ENCODE results near the gene TSPEAR.
"Not testable (repeated sequence)": the region's sequence is repeated elsewhere in the genome, so short reads cannot be mapped to it uniquely, and the experiment has no call there.

The TSPEAR gene

DNA sequence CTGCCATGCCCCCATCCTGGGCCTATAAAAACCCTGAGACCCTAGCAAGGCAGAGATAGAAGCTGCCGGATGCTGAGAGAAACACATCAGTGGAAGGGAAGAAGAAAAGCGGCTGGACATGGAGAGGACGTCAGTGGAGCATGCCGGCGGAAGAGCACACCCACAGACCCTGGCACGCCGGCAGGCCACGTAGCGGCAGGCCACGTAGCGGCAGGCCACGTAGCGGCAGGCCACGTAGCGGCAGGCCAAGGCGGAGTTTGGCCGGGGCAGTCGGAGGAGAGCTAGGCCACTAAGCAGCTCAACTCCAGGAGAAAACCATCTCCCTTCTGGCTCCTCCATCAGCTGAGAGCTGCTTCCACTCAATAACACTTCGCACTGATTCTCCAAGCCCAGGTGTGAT, 221.0 kb downstream of the TSPEAR start:
- Histone ChIP-seq H3K9ac (ENCODE audit: low read depth, low read length) (no peak overlapping the region), H3K36me3 (ENCODE audit: insufficient read depth, low read length) (no peaks in the 10 kb centered on the region; the same call in none of the 2 replicates), H3K4me1 (ENCODE audit: insufficient read depth, low read length) (no peaks in the 10 kb centered on the region), H3K9me3 (ENCODE audit: control insufficient read depth, insufficient read depth, low read length) (peaks cover 43% of the 10 kb centered on the region)

DNA sequence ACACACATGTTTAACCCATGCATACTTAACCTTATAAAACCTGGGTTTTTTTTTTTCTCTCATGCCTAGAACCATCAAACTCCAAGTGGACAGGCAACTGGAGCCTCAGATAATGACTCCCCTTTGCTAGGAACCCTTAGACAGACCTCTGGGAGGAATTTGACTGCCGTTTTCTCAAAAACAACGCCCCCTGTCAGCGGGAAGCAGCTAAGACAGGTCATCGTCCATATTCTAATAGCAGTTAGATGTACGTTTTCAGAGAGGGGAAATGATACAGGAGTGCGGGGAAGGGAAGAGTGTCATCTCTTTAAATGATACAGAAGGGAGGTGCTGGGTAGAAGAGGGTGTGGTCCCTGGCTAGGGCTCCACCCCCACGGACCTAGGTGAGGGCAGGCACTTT, 221.4 kb downstream of the TSPEAR start:
- Histone ChIP-seq H3K9me3 (ENCODE audit: control insufficient read depth, insufficient read depth, low read length) (peaks cover 43% of the 10 kb centered on the region), H3K4me1 (ENCODE audit: insufficient read depth, low read length) (no peaks in the 10 kb centered on the region), H3K36me3 (ENCODE audit: insufficient read depth, low read length) (no peaks in the 10 kb centered on the region; the same call in none of the 2 replicates), H3K9ac (ENCODE audit: low read depth, low read length) (no peak overlapping the region)

DNA sequence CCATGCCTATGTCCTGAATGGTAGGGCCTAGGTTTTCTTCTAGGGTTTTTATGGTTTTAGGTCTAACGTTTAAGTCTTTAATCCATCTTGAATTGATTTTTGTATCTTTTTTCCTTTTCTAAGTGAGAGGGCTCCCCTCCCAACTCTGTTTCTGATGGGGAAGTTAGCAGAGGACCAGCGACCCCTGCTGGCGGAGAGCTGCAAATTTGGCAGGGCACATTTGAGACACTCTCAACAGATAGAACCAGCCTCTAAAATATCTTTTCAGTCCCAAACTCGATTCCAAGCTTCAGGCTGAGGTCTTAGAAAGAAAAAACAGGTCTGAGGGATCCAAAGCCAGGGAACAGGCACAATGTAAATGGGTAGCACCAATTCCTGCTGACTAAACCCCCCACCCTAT, 223.5 kb downstream of the TSPEAR start:
- no peaks in the 10 kb centered on the region for H3K4me1 ChIP-seq (ENCODE audit: insufficient read depth, low read length)
- H3K9me3 ChIP-seq (ENCODE audit: control insufficient read depth, insufficient read depth, low read length) = peaks cover 30% of the 10 kb centered on the region
- no peaks in the 10 kb centered on the region; the same call in none of the 2 replicates for H3K36me3 ChIP-seq (ENCODE audit: insufficient read depth, low read length)
- H3K9ac ChIP-seq (ENCODE audit: low read depth, low read length) = no peak overlapping the region; the same call in 1 of the 2 replicates

DNA sequence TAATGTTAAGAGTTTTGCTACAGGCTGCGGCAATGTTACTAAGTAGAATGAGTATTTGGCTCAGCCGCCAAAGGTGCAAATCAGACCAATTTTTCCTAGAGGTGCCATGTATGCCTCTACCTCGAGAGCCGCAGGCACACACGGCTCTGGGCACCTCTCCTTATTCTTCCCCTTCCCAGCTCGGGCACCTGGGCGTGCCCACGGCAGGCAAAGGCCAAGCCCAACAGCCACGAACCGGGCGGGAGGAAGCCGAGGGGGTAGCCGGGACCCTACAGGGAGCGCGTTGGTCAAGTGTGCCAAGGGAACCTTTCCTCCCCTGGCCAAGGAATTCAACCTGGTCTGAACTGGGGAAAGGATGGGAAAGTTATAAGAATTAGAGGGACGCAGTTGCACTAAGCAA, 225.1 kb downstream of the TSPEAR start:
- H3K9me3 ChIP-seq (ENCODE audit: control insufficient read depth, insufficient read depth, low read length) = peaks cover 16% of the 10 kb centered on the region
- no peaks in the 10 kb centered on the region; the same call in 1 of the 2 replicates for H3K36me3 ChIP-seq (ENCODE audit: insufficient read depth, low read length)
- peak overlapping the region; percentile 80; the same call in 1 of the 2 replicates for H3K9ac ChIP-seq (ENCODE audit: low read depth, low read length)
- H3K4me1 ChIP-seq (ENCODE audit: insufficient read depth, low read length) = no peaks in the 10 kb centered on the region

DNA sequence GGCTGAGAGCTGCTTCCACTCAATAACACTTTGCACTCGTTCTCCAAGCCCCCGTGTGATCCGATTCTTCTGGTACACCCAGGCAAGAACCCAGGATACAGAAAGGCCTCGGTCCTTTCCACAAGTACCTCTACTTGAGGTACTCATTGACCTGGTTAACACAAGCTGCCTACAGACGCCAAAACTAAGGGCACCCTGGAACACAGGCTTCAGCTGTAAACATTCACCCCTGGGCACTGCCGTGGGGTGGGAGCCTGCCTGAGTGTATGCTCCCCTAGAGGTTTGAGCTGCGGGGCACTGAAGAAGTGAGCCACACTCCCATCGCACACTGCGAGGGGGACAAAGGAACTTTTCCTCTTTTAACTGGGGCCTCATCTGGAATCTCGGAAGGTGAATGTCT, 225.6 kb downstream of the TSPEAR start:
- H3K36me3 ChIP-seq (ENCODE audit: insufficient read depth, low read length) = no peaks in the 10 kb centered on the region; the same call in 1 of the 2 replicates
- no peaks in the 10 kb centered on the region for H3K4me1 ChIP-seq (ENCODE audit: insufficient read depth, low read length)
- peaks cover 16% of the 10 kb centered on the region for H3K9me3 ChIP-seq (ENCODE audit: control insufficient read depth, insufficient read depth, low read length)
- H3K9ac ChIP-seq (ENCODE audit: low read depth, low read length) = peak overlapping the region; percentile 80

DNA sequence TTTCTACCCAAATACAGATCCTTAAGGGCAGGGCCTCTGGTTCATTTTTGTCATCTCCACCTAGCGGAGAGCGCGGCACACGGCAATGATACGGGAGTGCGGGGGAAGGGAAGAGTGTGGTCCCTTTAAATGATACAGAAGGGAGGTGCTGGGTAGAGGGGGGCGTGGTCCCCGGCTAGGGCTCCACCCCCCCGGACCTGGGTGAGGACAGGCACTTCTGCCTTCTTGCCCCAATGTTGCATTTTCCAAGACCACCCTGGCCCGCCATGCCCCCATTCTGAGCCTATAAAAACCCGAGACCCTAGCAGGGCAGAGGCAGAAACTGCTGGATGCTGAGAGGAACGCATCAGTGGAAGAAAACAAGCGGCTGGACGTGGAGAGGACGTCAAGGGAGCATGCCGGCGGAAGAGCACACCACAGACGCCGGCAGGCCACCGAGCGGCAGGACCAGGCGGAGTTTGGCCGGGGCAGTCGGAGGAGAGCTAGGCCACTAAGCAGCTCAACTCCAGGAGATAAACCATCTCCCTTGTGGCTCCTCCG, 226.0 kb downstream of the TSPEAR start:
- Histone ChIP-seq H3K36me3 (ENCODE audit: insufficient read depth, low read length) (no peaks in the 10 kb centered on the region; the same call in 1 of the 2 replicates), H3K9me3 (ENCODE audit: control insufficient read depth, insufficient read depth, low read length) (peaks cover 16% of the 10 kb centered on the region), H3K4me1 (ENCODE audit: insufficient read depth, low read length) (no peaks in the 10 kb centered on the region), H3K9ac (ENCODE audit: low read depth, low read length) (peak overlapping the region; percentile 80; the same call in 1 of the 2 replicates)

DNA sequence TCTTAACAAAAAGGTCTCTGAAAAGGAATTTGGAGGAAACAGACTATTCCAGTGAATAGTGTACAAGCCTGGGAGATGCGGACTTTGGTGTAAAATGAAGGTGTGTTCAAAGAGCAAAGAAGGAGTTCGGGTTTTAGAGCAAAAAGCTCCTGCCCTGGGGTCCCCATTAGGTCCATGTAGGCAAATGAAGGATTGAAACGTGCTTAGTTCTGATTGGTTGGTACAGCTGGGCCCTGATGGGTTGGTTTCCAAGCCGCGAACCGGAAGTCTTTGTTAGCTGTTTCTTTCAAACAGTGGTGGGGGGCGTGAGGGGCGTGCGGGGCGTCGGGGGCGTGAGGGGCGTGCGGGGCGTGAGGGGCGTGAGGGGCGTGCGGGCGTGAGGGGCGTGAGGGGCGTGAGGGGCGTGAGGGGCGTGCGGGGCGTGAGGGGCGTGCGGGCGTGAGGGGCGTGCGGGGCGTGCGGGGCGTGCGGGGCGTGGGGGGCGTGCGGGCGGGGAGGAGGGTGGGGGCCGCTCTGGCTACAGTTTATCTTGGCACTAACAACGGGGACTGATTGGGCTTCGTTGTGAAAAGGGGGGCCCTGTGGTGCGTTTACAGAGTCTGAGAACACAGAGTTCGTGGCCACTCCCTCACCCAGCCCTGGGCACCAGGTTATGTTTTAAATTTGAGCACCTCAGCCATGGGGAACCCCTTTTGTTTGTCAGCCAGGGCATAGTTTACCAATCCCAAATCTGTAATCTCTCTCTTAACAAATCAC, 226.7 kb downstream of the TSPEAR start:
- Histone ChIP-seq H3K9me3 (ENCODE audit: control insufficient read depth, insufficient read depth, low read length) (peaks cover 15% of the 10 kb centered on the region), H3K36me3 (ENCODE audit: insufficient read depth, low read length) (no peaks in the 10 kb centered on the region; the same call in 1 of the 2 replicates), H3K9ac (ENCODE audit: low read depth, low read length) (peak overlapping the region; percentile 80; the same call in 1 of the 2 replicates), H3K4me1 (ENCODE audit: insufficient read depth, low read length) (no peaks in the 10 kb centered on the region)

DNA sequence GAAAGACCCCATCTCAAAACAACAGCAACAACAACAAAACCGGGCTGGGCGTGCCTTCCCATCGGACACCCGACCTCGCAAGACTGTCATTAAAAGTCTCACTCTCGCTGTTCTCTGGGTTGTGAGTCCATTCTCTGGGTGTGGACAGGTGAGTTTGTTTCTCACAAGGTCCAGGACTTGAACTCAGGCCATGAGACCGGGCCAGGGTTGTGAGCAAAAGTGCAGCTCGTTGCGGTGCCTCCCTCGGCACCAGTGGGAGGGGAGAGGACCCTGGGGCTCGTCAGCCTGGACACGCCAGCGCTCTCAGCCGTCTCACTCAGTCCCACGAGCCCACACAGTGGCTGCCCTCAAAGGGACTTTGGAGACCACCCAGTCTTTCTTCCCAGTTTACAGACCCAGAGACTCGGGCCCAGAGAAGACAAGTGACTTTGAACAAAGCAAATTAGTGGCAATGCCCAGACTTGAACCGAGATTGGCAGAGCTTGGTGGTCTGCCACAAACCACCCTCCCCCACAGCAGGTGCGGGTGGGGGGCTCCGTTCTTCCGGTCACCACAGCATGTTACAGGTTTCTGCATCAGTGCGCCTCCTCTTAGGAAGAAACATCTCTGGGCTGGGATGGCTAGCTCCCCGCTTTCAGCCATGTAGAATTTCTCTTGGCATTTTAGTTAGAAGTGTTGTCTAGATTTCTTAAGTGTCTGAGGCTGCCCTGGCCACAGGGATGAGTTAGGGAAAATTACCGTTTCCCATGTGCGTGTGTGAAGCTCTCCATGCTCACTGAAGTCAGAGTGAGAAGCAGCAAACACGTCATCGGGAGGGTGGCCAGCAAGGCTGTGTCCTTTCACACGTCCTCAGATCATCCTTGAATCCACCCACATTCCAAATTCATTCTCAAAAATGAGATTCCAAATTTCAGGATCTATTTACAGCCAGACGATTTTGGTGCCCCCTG, 227.8 kb downstream of the TSPEAR start:
- Histone ChIP-seq H3K4me1 (ENCODE audit: insufficient read depth, low read length) (no peaks in the 10 kb centered on the region), H3K9me3 (ENCODE audit: control insufficient read depth, insufficient read depth, low read length) (peaks cover 7% of the 10 kb centered on the region), H3K36me3 (ENCODE audit: insufficient read depth, low read length) (no peaks in the 10 kb centered on the region; the same call in 1 of the 2 replicates), H3K9ac (ENCODE audit: low read depth, low read length) (no peak overlapping the region)

DNA sequence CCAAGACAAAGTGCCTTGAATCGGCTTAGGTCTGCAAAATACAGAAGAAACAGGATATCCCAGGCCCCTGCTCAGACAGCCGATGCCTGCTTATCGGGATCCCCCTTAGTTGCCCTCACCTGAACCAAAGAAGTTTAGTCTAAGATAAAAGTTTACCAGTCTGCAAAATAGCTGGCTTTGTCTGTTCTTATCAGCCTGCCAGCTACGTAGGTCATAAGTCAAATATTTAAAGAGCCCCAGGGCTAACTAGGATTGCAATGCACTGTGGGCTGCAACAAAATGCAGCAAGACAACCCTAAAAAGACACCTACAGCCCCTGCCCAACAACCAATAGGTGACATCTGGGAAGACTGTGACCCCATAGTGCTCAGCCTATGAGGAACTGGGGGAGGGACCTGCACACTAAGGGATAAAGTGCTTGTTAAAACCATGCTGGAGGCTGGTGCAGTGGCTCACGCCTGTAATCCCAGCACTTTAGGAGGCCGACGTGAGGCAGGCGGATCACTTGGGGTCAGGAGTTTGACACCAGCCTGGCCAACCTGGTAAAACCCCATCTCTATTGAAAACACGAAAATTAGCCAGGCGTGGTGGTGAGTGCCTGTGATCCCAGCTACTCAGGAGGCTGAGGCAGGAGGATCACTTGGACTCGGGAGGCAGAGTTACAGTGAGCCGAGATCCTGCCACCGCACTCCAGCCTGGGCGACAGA, 228.6 kb downstream of the TSPEAR start:
- Histone ChIP-seq H3K36me3 (ENCODE audit: insufficient read depth, low read length) (no peaks in the 10 kb centered on the region), H3K9me3 (ENCODE audit: control insufficient read depth, insufficient read depth, low read length) (no peaks in the 10 kb centered on the region), H3K4me1 (ENCODE audit: insufficient read depth, low read length) (no peaks in the 10 kb centered on the region), H3K9ac (ENCODE audit: low read depth, low read length) (no peak overlapping the region)

DNA sequence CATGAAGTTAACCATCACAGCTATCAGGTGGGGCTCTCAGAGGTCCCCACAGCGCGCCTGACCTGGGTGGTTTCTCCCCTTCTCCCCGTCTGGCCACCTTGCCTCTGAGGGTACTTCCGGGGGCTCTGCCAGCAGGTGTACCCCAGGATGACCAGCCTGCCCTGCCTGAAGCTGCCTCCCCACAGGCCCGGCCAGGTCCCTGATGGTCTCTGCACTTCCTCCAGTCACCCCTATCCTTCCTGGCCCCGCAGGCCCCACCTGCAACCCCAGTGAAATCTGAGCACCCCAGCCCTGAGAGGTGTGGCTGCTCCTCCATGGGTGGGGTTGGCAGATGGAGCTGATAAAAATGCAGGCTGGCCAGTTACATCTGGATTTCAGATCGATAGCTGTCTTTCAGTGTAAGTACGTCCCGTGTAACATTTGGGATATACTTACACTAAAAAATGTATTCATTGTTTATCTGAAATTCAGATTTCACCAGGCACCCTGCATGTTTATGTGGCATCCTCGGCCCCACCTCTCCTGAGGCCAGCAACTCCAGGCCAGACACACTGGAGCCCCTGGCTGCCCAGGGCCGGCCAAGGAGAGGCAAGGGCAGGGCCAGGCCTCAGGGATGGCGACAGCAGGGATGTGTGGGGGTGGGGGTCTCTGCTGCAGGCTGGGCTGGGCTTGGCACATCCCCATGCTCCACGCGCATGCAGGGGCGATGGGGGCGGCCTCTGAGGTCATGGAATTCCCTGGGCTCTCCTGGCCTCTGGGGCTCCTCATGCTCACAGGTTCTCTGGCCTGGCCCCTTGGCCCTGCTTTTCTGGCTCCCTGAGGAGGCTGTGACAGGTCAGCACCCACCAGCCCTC, 230.9 kb downstream of the TSPEAR start:
- Histone ChIP-seq H3K36me3 (ENCODE audit: insufficient read depth, low read length) (no peaks in the 10 kb centered on the region), H3K9me3 (ENCODE audit: control insufficient read depth, insufficient read depth, low read length) (no peaks in the 10 kb centered on the region), H3K4me1 (ENCODE audit: insufficient read depth, low read length) (no peaks in the 10 kb centered on the region), H3K9ac (ENCODE audit: low read depth, low read length) (no peak overlapping the region)

DNA sequence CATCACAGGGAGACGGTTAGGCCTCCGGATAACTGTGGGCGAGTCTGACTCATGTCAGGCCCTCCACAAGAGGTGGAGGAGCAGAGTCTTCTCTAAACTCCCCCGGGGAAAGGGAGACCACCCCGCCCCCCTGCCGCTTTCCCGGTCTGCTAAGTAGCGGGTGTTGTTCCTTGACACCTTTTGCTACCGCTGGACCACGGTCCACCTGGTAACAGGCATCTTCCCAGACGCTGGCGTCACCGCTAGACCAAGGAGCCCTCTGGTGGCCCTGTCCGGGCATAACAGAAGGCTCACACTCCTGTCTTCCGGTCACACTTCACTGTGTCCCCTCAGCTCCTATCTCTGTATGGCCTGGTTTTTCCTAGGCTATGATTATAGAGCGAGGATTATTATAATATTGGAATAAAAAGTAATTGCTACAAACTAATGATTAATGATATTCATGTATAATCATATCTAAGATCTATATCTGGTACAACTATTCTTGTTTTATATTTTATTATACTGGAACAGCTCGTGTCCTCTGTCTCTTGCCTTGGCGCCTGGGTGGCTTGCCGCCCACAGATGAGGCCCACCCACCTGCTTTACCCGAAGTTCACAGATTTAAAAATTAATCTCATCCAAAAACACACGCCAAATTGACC, 231.7 kb downstream of the TSPEAR start:
- not testable (repeated sequence) for H3K36me3 ChIP-seq (ENCODE audit: insufficient read depth, low read length); H3K9me3 ChIP-seq (ENCODE audit: control insufficient read depth, insufficient read depth, low read length); H3K4me1 ChIP-seq (ENCODE audit: insufficient read depth, low read length); H3K9ac ChIP-seq (ENCODE audit: low read depth, low read length)

DNA sequence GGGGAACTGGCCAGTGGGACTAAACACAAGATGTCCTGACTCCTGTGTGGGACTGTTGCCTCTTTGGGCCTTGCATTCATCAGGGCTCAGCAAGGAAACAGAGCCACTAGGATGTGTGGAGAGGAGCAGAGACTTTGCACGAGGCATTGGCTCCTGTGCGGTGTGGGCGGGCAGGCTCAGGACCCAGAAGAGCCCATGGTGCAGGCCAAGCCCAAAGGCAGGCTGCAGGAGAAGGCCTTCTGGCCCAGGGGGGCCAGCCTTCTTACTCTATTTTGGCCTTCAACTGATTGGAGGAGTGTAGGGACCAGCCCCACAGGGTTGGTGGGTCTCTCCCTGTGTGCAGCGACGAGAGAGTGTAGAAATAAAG, 232.6 kb downstream of the TSPEAR start:
- Histone ChIP-seq H3K9ac (ENCODE audit: low read depth, low read length) (no peak overlapping the region), H3K4me1 (ENCODE audit: insufficient read depth, low read length) (no peaks in the 10 kb centered on the region), H3K36me3 (ENCODE audit: insufficient read depth, low read length) (no peaks in the 10 kb centered on the region), H3K9me3 (ENCODE audit: control insufficient read depth, insufficient read depth, low read length) (no peaks in the 10 kb centered on the region)

Data from ES-I3 (cell line).